Measurements from ENCODE around the gene ZNF616. TPM values are rescaled to one million over a fixed set of nuclear protein-coding genes. Genes with fewer than 3 reads are reported as not detected.

The ZNF616 gene
- total and polyA plus RNA-seq, 2 experiments from 2014 or later, result 13.3 to 28.3 TPM

GRCh38 chr19:52112624-52113023 is 27.1 kb downstream of the ZNF616 start:
- H3K4me1 Mint-ChIP-seq, result no peaks in the 10 kb centered on the region
- Histone ChIP-seq H4K20me1 (replicated peaks; ENCODE audit: insufficient read depth) (no peaks in the 10 kb centered on the region), H3K79me2 (replicated peaks; ENCODE audit: insufficient read depth) (no peaks in the 10 kb centered on the region), H3K36me3 (ENCODE audit: insufficient read depth) (peaks cover 52% of the 10 kb centered on the region), H3F3A (replicated peaks; ENCODE audit: low read depth) (0 out of 2 replicates have a peak, but pooled peaks cover 8% of the 10 kb centered on the region), H3K27me3 (ENCODE audit: insufficient read depth) (no peaks in the 10 kb centered on the region), H3K9me2 (ENCODE audit: insufficient read depth) (no peaks in the 10 kb centered on the region), H3K27ac (ENCODE audit: low read depth) (no peak overlapping the region), H3K4me2 (no peak overlapping the region), H2AFZ (no peak overlapping the region), H3K4me3 (no peak overlapping the region), H3K4me1 (ENCODE audit: insufficient read depth) (no peaks in the 10 kb centered on the region)
- ATAC-seq, result no peak
- H3K27me3 Mint-ChIP-seq (ENCODE audit: insufficient read depth, low read depth, poor library complexity), result peaks cover 3% of the 10 kb centered on the region
- DNase-seq (ENCODE audit: low spot score), result no peak
- no peak overlapping the region for H3K4me3 Mint-ChIP-seq
- peaks cover 78% of the 10 kb centered on the region for H3K36me3 Mint-ChIP-seq (ENCODE audit: low read depth)
- no peak for TF ChIP-seq REST (IDR thresholded peaks at IDR 0.05; ENCODE audit: unreplicated experiment)
- TF ChIP-seq CREB1 (CRISPR knock-in tag; IDR thresholded peaks at IDR 0.05; ENCODE audit: low read depth), result no peak
- TF ChIP-seq EZH2 (IDR thresholded peaks at IDR 0.05; ENCODE audit: low read depth, unreplicated experiment), result no peak
- TF ChIP-seq ZNF462 (CRISPR knock-in tag; IDR thresholded peaks at IDR 0.05), result no peak
- no peak for TF ChIP-seq JUNB (IDR thresholded peaks at IDR 0.05; ENCODE audit: unreplicated experiment)
- no peak for TF ChIP-seq POLR2AphosphoS5 (IDR thresholded peaks at IDR 0.05; ENCODE audit: low read depth)
- TF ChIP-seq ETS1 (IDR thresholded peaks at IDR 0.05), result no peak
- no peak for TF ChIP-seq STAT1 (IDR thresholded peaks at IDR 0.05; ENCODE audit: unreplicated experiment)
- no peak for TF ChIP-seq ZNF114 (CRISPR knock-in tag; IDR thresholded peaks at IDR 0.05)
- no peak for TF ChIP-seq ZNF331 (CRISPR knock-in tag; IDR thresholded peaks at IDR 0.05; ENCODE audit: low read depth)
- no peak for TF ChIP-seq CTCF (conservative IDR thresholded peaks at IDR 0.05; ENCODE audit: low read depth in 2 of 2)
- TF ChIP-seq NANOG (IDR thresholded peaks at IDR 0.05; ENCODE audit: borderline replicate concordance), result no peak
- H3K27ac Mint-ChIP-seq, result no peak overlapping the region
- H3K9me3 Mint-ChIP-seq, result peaks cover 95% of the 10 kb centered on the region
